ENCODE results near the gene PILRB. TPM values are rescaled to one million over a fixed set of nuclear protein-coding genes. Genes with fewer than 3 reads are reported as not detected.

The PILRB gene
- total and polyA plus RNA-seq, 9 of the 15 experiments (the other 6 are each of a cell fraction or from before 2014, with no cell fraction given) = 6.2 to 94.6 (median 37.0) TPM

GRCh38 chr7:100369105-100369504, 11.2 kb downstream of the PILRB start (continued):
- TF ChIP-seq ZNF140 (CRISPR knock-in tag; IDR thresholded peaks at IDR 0.05) (no peak), E2F4 (CRISPR knock-in tag; IDR thresholded peaks at IDR 0.05; ENCODE audit: low read depth) (no peak), THRA (IDR thresholded peaks at IDR 0.05) (no peak), SMAD2 (IDR thresholded peaks at IDR 0.05; ENCODE audit: low read depth, low read length) (no peak), L3MBTL2 (IDR thresholded peaks at IDR 0.05) (peak; percentile 65), CSDE1 (IDR thresholded peaks at IDR 0.05) (no peak), ZNF444 (CRISPR knock-in tag; IDR thresholded peaks at IDR 0.05) (no peak), ARID1B (IDR thresholded peaks at IDR 0.05) (no peak), POLR2G (IDR thresholded peaks at IDR 0.05; ENCODE audit: low read depth, low read length) (peak; percentile 71), ZBTB49 (CRISPR knock-in tag; IDR thresholded peaks at IDR 0.05; ENCODE audit: borderline replicate concordance) (no peak), RAD51 (IDR thresholded peaks at IDR 0.05; ENCODE audit: borderline replicate concordance, low read depth) (peak; percentile 48; the same call in 1 of the 2 replicates), ATF7 (IDR thresholded peaks at IDR 0.05) (peak; percentile 74), FUS (optimal IDR thresholded peaks at IDR 0.05; ENCODE audit: low read depth, low read length) (no peak), MYC (IDR thresholded peaks at IDR 0.05; ENCODE audit: low read depth, low read length) (0 out of 2 replicates have a peak, but pooled peaks have one; percentile 18), MYC (CRISPR knock-in tag; IDR thresholded peaks at IDR 0.05; ENCODE audit: borderline replicate concordance, low read depth) (no peak), ZNF511 (CRISPR knock-in tag; IDR thresholded peaks at IDR 0.05) (no peak), CHD2 (IDR thresholded peaks at IDR 0.05; ENCODE audit: low read depth, low read length) (no peak)
